ENCODE measurements around the gene MTHFD1L. TPM values are rescaled to one million over a fixed set of nuclear protein-coding genes. Genes with fewer than 3 reads are reported as not detected.

The MTHFD1L gene
- total and polyA plus RNA-seq, 9 of the 15 experiments (the other 6 are each of a cell fraction or from before 2014, with no cell fraction given), result 20.9 to 128 (median 61.0) TPM

DNA sequence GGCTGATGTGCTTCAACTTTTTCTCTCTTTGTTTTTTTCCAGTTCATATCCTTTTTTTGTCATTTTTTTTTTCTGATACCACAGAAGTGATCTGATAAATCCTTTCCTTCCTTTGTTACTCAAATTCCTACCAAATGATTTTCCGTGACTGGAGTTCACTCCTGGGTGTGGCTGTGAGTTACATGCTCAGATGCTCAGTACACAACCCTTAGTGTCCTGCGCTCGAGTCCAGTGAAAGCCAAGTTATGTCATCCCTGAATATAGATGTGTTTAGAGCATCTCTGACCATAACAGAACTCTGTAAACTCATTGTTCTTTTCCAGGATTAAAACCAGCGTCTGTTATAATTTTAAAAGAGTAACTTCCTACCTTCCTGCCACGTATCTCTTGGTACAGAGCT, 227.1 kb downstream of the MTHFD1L start:
- TF ChIP-seq HDGF (IDR thresholded peaks at IDR 0.05) (no peak), NFYB (IDR thresholded peaks at IDR 0.05; ENCODE audit: extremely low read depth, insufficient read length) (no peak), NR1H2 (CRISPR knock-in tag; IDR thresholded peaks at IDR 0.05) (no peak), ELF2 (CRISPR knock-in tag; IDR thresholded peaks at IDR 0.05) (no peak), ZNF668 (CRISPR knock-in tag; IDR thresholded peaks at IDR 0.05) (no peak), EHMT2 (IDR thresholded peaks at IDR 0.05) (no peak), SUPT5H (IDR thresholded peaks at IDR 0.05) (no peak), ZNF311 (CRISPR knock-in tag; IDR thresholded peaks at IDR 0.05) (no peak), ZNF232 (CRISPR knock-in tag; IDR thresholded peaks at IDR 0.05) (no peak), ZNF3 (CRISPR knock-in tag; IDR thresholded peaks at IDR 0.05) (no peak), CCAR2 (IDR thresholded peaks at IDR 0.05; ENCODE audit: low read depth, low read length) (no peak), BRD9 (IDR thresholded peaks at IDR 0.05; ENCODE audit: low read depth, partially characterized antibody) (no peak), ZBTB17 (CRISPR knock-in tag; IDR thresholded peaks at IDR 0.05) (no peak), ZNF830 (CRISPR knock-in tag; IDR thresholded peaks at IDR 0.05) (no peak)
- TF ChIP-seq, protein P1, sequence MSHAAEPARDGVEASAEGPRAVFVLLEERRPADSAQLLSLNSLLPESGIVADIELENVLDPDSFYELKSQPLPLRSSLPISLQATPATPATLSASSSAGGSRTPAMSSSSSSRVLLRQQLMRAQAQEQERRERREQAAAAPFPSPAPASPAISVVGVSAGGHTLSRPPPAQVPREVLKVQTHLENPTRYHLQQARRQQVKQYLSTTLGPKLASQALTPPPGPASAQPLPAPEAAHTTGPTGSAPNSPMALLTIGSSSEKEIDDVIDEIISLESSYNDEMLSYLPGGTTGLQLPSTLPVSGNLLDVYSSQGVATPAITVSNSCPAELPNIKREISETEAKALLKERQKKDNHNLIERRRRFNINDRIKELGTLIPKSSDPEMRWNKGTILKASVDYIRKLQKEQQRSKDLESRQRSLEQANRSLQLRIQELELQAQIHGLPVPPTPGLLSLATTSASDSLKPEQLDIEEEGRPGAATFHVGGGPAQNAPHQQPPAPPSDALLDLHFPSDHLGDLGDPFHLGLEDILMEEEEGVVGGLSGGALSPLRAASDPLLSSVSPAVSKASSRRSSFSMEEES (CRISPR knock-in tag; IDR thresholded peaks at IDR 0.05), result no peak
- TF ChIP-seq, protein P2, sequence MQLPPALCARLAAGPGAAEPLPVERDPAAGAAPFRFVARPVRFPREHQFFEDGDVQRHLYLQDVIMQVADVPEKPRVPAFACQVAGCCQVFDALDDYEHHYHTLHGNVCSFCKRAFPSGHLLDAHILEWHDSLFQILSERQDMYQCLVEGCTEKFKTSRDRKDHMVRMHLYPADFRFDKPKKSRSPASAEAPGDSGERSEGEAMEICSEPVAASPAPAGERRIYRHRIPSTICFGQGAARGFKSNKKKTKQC (CRISPR knock-in tag; IDR thresholded peaks at IDR 0.05), result no peak
- TF ChIP-seq, protein P3, sequence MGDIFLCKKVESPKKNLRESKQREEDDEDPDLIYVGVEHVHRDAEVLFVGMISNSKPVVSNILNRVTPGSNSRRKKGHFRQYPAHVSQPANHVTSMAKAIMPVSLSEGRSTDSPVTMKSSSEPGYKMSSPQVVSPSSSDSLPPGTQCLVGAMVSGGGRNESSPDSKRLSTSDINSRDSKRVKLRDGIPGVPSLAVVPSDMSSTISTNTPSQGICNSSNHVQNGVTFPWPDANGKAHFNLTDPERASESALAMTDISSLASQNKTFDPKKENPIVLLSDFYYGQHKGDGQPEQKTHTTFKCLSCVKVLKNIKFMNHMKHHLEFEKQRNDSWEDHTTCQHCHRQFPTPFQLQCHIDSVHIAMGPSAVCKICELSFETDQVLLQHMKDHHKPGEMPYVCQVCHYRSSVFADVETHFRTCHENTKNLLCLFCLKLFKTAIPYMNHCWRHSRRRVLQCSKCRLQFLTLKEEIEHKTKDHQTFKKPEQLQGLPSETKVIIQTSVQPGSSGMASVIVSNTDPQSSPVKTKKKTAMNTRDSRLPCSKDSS (IDR thresholded peaks at IDR 0.05; ENCODE audit: low read depth, partially characterized antibody), result no peak
- TF ChIP-seq, protein P4, sequence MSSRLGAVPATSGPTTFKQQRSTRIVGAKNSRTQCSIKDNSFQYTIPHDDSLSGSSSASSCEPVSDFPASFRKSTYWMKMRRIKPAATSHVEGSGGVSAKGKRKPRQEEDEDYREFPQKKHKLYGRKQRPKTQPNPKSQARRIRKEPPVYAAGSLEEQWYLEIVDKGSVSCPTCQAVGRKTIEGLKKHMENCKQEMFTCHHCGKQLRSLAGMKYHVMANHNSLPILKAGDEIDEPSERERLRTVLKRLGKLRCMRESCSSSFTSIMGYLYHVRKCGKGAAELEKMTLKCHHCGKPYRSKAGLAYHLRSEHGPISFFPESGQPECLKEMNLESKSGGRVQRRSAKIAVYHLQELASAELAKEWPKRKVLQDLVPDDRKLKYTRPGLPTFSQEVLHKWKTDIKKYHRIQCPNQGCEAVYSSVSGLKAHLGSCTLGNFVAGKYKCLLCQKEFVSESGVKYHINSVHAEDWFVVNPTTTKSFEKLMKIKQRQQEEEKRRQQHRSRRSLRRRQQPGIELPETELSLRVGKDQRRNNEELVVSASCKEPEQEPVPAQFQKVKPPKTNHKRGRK (tag; IDR thresholded peaks at IDR 0.05), result no peak
- TF ChIP-seq, protein P5, sequence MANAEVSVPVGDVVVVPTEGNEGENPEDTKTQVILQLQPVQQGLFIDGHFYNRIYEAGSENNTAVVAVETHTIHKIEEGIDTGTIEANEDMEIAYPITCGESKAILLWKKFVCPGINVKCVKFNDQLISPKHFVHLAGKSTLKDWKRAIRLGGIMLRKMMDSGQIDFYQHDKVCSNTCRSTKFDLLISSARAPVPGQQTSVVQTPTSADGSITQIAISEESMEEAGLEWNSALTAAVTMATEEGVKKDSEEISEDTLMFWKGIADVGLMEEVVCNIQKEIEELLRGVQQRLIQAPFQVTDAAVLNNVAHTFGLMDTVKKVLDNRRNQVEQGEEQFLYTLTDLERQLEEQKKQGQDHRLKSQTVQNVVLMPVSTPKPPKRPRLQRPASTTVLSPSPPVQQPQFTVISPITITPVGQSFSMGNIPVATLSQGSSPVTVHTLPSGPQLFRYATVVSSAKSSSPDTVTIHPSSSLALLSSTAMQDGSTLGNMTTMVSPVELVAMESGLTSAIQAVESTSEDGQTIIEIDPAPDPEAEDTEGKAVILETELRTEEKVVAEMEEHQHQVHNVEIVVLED (CRISPR knock-in tag; IDR thresholded peaks at IDR 0.05), result no peak
- ChIA-PET POLR2A (no interaction called here), CTCF (ENCODE audit: low intra/inter-chr PET ratio) (no interaction called here)
- DNase-seq (ENCODE audit: extremely low read depth in 1 of 4, low spot score in 3 of 4), result no peak
- Histone ChIP-seq H3K4me3 (no peak overlapping the region), H3K9ac (ENCODE audit: insufficient read depth in 1 of 2, low read depth in 2 of 2, low read length in 2 of 2) (no peak overlapping the region), H2AFZ (ENCODE audit: low read depth, low read length) (no peak overlapping the region), H4K20me1 (replicated peaks; ENCODE audit: control insufficient read depth, insufficient read depth, low read length) (no peaks in the 10 kb centered on the region; the same call in 1 of the 2 replicates), H3K9me1 (ENCODE audit: control insufficient read depth, insufficient read depth, low read length) (no peaks in the 10 kb centered on the region), H3K4me1 (replicated peaks in 1 of 2; ENCODE audit: control insufficient read depth in 2 of 2, insufficient read depth in 2 of 2, low read length in 2 of 2) (peaks cover 9 to 11% of the 10 kb centered on the region in 2 experiments; a peak in 3 of 5 replicates), H3K4me2 (ENCODE audit: insufficient read depth, low read length) (no peak overlapping the region), H3K27me3 (ENCODE audit: control insufficient read depth in 2 of 2, insufficient read depth in 2 of 2, low read length in 2 of 2) (no peaks in the 10 kb centered on the region), H3K79me2 (ENCODE audit: control insufficient read depth, insufficient read depth, low read length) (no peaks in the 10 kb centered on the region), H3K9me3 (replicated peaks; ENCODE audit: control insufficient read depth, insufficient read depth, low read depth, low read length) (no peaks in the 10 kb centered on the region), H3K36me3 (ENCODE audit: control insufficient read depth, insufficient read depth, low read length) (peaks cover 53% of the 10 kb centered on the region), H3K27ac (ENCODE audit: extremely low read depth, low read depth, low read length) (no peak overlapping the region)
- no peak for ATAC-seq
- no peak for FAIRE-seq
- 84% methylated on average over 5 of the region's 5 CpGs for WGBS (ENCODE audit: insufficient coverage, low coverage, missing lambda C conversion rate)
- no TSS peak for BruUV-seq (replicated peaks)
- in situ Hi-C loops (cut with MboI) (no loop called here), intact Hi-C loops (cut with micrococcal nuclease) (no loop called here)

All from K562 (cell line).